ENCODE measurements around the gene ATIC. TPM values are rescaled to one million over a fixed set of nuclear protein-coding genes. Genes with fewer than 3 reads are reported as not detected.

Gene ATIC
- total RNA-seq, 1 experiment from 2014 or later = 295 TPM

DNA sequence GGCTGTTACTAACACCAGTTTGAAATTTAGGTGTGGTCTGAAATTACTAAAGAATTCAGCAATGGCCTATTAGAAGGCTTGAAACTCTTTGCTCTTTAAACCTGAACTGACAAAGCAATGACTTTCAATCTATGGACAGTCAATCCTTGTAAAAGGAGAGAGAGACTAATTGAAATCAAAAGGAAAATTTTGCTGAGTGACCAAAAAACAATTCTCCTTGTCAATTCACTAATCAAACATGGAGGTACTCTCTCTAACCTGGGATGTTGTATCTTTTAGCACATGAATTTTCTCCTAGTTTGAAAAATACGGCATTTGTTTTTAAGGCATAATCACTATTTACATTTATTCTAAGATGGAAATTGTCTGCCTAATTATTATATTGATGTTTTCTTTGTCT lies 49.6 kb upstream of the ATIC start:
- H3K14ac ChIP-seq (ENCODE audit: insufficient read depth, low read length) = no peak overlapping the region
- Mint-ChIP-seq H3K27ac (no peak overlapping the region), H3K27me3 (ENCODE audit: low read depth) (no peaks in the 10 kb centered on the region), H3K36me3 (ENCODE audit: insufficient read depth in 1 of 3, low read depth in 3 of 3) (no peaks in the 10 kb centered on the region), H3K9me3 (no peaks in the 10 kb centered on the region), H3K4me3 (no peak overlapping the region), H3K4me1 (no peaks in the 10 kb centered on the region)
- no peaks in the 10 kb centered on the region for H3K79me1 ChIP-seq (ENCODE audit: insufficient read depth, low read depth, low read length, poor library complexity, severe bottlenecking)
- no peak overlapping the region for H3T11ph ChIP-seq (ENCODE audit: low read length)
- no peak overlapping the region for H2BK20ac ChIP-seq (ENCODE audit: low read depth, low read length, poor library complexity, severe bottlenecking)
- no peak overlapping the region for H2BK120ac ChIP-seq (ENCODE audit: low read depth, low read length, poor library complexity, severe bottlenecking)
- H4K5ac ChIP-seq (ENCODE audit: insufficient read length, low read depth, low read length) = no peak overlapping the region
- no peak overlapping the region for H4K91ac ChIP-seq (ENCODE audit: insufficient read length, low read depth, low read length)
- no peak overlapping the region for H2BK5ac ChIP-seq (ENCODE audit: insufficient read length, low read length)
- H3K56ac ChIP-seq (ENCODE audit: insufficient read length, low read depth, low read length) = no peak overlapping the region
- no peak overlapping the region for H2AFZ ChIP-seq (ENCODE audit: low read length)
- no peak overlapping the region for H3K4me2 ChIP-seq (ENCODE audit: insufficient read depth, insufficient read length, low read length)
- no peaks in the 10 kb centered on the region for H3K27me3 ChIP-seq (ENCODE audit: insufficient read depth, low read length)
- no peak overlapping the region for H2AK5ac ChIP-seq (ENCODE audit: insufficient read length, low read length)
- H2BK15ac ChIP-seq (ENCODE audit: low read depth, low read length) = no peak overlapping the region
- no peaks in the 10 kb centered on the region for H3K79me2 ChIP-seq (ENCODE audit: insufficient read depth, low read length)
- H3K23ac ChIP-seq (ENCODE audit: insufficient read length, low read depth, low read length) = no peak overlapping the region
- H3K23me2 ChIP-seq (ENCODE audit: insufficient read length, low read depth, low read length, poor library complexity, severe bottlenecking) = no peaks in the 10 kb centered on the region
- H4K8ac ChIP-seq (replicated peaks; ENCODE audit: insufficient read length, low read depth, low read length) = no peak overlapping the region
- H2BK12ac ChIP-seq (ENCODE audit: insufficient read length, low read depth, low read length) = no peak overlapping the region
- no peaks in the 10 kb centered on the region for H3K9me3 ChIP-seq (ENCODE audit: control insufficient read depth, low read depth, low read length)
- H3K9ac ChIP-seq (ENCODE audit: extremely low read depth, insufficient read length, low read length) = no peak overlapping the region
- no peak overlapping the region for H3K18ac ChIP-seq (ENCODE audit: insufficient read length, low read depth, low read length)
- TF ChIP-seq, protein P1, sequence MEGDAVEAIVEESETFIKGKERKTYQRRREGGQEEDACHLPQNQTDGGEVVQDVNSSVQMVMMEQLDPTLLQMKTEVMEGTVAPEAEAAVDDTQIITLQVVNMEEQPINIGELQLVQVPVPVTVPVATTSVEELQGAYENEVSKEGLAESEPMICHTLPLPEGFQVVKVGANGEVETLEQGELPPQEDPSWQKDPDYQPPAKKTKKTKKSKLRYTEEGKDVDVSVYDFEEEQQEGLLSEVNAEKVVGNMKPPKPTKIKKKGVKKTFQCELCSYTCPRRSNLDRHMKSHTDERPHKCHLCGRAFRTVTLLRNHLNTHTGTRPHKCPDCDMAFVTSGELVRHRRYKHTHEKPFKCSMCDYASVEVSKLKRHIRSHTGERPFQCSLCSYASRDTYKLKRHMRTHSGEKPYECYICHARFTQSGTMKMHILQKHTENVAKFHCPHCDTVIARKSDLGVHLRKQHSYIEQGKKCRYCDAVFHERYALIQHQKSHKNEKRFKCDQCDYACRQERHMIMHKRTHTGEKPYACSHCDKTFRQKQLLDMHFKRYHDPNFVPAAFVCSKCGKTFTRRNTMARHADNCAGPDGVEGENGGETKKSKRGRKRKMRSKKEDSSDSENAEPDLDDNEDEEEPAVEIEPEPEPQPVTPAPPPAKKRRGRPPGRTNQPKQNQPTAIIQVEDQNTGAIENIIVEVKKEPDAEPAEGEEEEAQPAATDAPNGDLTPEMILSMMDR (conservative IDR thresholded peaks at IDR 0.05) = no peak
- no CpG with 5 or more reads among the region's 1 CpG for WGBS (ENCODE audit: extremely low coverage, insufficient read length, low lambda C conversion rate)
- H3K4me1 ChIP-seq (ENCODE audit: insufficient read depth, low read length) = no peaks in the 10 kb centered on the region
- H3K4ac ChIP-seq (ENCODE audit: low read depth, low read length) = no peak overlapping the region
- no peak overlapping the region for H3K27ac ChIP-seq (ENCODE audit: insufficient read length, low read depth, low read length)
- no peak for DNase-seq
- no peaks in the 10 kb centered on the region for H4K20me1 ChIP-seq (ENCODE audit: control insufficient read depth, insufficient read depth, insufficient read length)

Data from H9 (cell line).